ENCODE data around the gene APOA5. TPM values are rescaled to one million over a fixed set of nuclear protein-coding genes. Genes with fewer than 3 reads are reported as not detected.

APOA5 gene
- total and polyA plus RNA-seq, 2 of the 8 experiments (the other 6 are each of a cell fraction or from before 2014, with no cell fraction given) = 0.08 to 0.15 TPM

DNA sequence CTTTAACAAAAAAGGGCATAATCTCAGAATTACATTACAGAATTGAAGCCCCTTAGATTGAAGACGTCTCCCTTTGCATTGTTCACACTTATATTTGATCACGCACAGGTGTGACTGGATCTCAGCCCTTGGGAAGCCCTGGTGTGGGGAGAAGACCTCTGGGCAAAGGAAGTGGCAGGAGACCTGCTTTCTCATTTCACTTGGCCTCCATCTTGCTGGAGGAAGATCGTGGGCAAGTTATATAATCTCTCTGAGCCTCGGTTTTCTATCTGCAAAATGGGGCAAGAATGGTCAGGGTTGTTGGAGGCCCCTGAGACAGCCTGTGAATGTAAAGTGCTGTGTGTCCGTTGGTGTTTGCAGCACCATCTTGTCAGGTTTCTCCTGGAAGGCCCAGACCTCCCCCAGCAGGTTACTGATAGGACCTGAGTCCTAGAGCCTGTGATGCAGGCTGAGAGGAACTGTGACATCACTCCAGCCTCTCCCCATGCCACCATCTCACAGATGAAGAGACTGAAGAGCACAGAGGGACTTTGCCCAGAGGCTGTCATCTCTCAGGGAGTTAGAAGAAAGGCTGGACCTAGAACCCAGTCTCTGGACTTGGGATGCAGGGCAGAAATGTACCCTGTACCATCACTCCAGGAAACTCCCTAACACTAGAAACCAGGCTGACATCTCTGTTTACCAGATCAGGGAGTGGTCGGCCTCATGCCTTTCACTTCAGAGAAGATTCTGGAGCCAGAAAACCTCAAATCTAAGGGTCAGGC is 46.8 kb upstream of the APOA5 start:
- ChIA-PET CTCF (ENCODE audit: partially characterized antibody) (interaction anchor here (0.6 to 12.2 kb wide), 7 partner anchors 10 to 389 kb away, joined by 3 to 237 read pairs (median 7); partner anchors contain the start of genes APOA5 and ZPR1), POLR2A (ENCODE audit: partially characterized antibody) (no interaction called here)
- Histone ChIP-seq H4K8ac (ENCODE audit: extremely low read depth, insufficient read depth, low read length) (no peak overlapping the region), H3K18ac (ENCODE audit: extremely low read depth, low read length) (no peak overlapping the region), H3K23ac (ENCODE audit: insufficient read length) (no peak overlapping the region), H2AFZ (ENCODE audit: low read length) (no peak overlapping the region), H3K9me3 (ENCODE audit: insufficient read depth in 2 of 2, low read depth in 1 of 2, low read length in 1 of 2) (no peaks in the 10 kb centered on the region), H3K4me2 (ENCODE audit: insufficient read depth in 1 of 2, low read depth in 2 of 2, low read length in 2 of 2) (no peak overlapping the region), H3K27ac (ENCODE audit: low read depth, low read length) (no peak overlapping the region), H3K4me1 (replicated peaks in 1 of 4; ENCODE audit: control insufficient read depth in 3 of 4, insufficient read depth in 4 of 4, low read length in 3 of 4) (peaks cover 0 to 24% (median 4%) of the 10 kb centered on the region in 4 experiments; a peak in 6 of 7 replicates), H2BK5ac (ENCODE audit: low read depth, low read length) (no peak overlapping the region), H4K20me1 (replicated peaks in 1 of 2; ENCODE audit: control insufficient read depth in 1 of 2, insufficient read depth in 2 of 2, low read length in 2 of 2) (no peaks in the 10 kb centered on the region), H3K27me3 (replicated peaks in 1 of 4; ENCODE audit: control insufficient read depth in 3 of 4, extremely low read depth in 1 of 4, insufficient read depth in 3 of 4, low read length in 3 of 4) (peaks cover 0 to 7% (median 5%) of the 10 kb centered on the region in 4 experiments; a peak in 3 of 7 replicates), H4K91ac (replicated peaks; ENCODE audit: insufficient read length, low read length) (no peak overlapping the region), H3K36me3 (ENCODE audit: control insufficient read depth in 2 of 4, insufficient read depth in 4 of 4, low read length in 3 of 4) (peaks cover 0 to 2% (median 0%) of the 10 kb centered on the region in 4 experiments; a peak in 3 of 8 replicates), H3K23me2 (ENCODE audit: low read depth, low read length) (peaks cover 3% of the 10 kb centered on the region; the same call in 1 of the 2 replicates), H3K4ac (replicated peaks; ENCODE audit: insufficient read length, low read depth, low read length) (no peak overlapping the region), H3K79me2 (ENCODE audit: control insufficient read depth in 1 of 2, insufficient read depth in 2 of 2, low read length in 2 of 2) (no peaks in the 10 kb centered on the region), H3K56ac (replicated peaks; ENCODE audit: insufficient read length, low read depth, low read length) (no peak overlapping the region), H3K79me1 (ENCODE audit: low read depth, low read length) (no peaks in the 10 kb centered on the region), H2BK120ac (replicated peaks; ENCODE audit: low read depth, low read length) (no peak overlapping the region), H3K9ac (replicated peaks in 1 of 4; ENCODE audit: extremely low read depth in 1 of 4, low read depth in 3 of 4, low read length in 3 of 4) (no peak overlapping the region), H2BK20ac (ENCODE audit: low read length) (no peak overlapping the region), H3K4me3 (ENCODE audit: extremely low read depth in 1 of 4, insufficient read depth in 2 of 4, low read depth in 3 of 4, low read length in 4 of 4) (no peak overlapping the region), H2AK5ac (ENCODE audit: low read depth, low read length) (no peak overlapping the region), H2BK12ac (ENCODE audit: low read depth, low read length) (no peak overlapping the region), H4K5ac (ENCODE audit: insufficient read length, low read depth, low read length) (no peak overlapping the region), H3K14ac (ENCODE audit: insufficient read length) (no peak overlapping the region), H2BK15ac (ENCODE audit: low read length) (no peak overlapping the region)
- DNase-seq (ENCODE audit: low read depth in 1 of 2, low spot score in 2 of 2) (no peak), FAIRE-seq (no peak)
- 85% methylated on average over 6 of the region's 6 CpGs; no CpG with 5 or more reads in 1 of the 2 experiments for WGBS, 2 experiments (ENCODE audit: extremely low coverage in 1 of 2, insufficient coverage in 1 of 2, insufficient read length in 1 of 2, insufficient replicate concordance in 2 of 2, low coverage in 1 of 2, low lambda C conversion rate in 2 of 2, missing lambda C conversion rate in 1 of 2)
- TF ChIP-seq RBBP5 (IDR thresholded peaks at IDR 0.05; ENCODE audit: borderline replicate concordance, low read depth, low read length) = no peak
- no peak for TF ChIP-seq BRCA1 (IDR thresholded peaks at IDR 0.05; ENCODE audit: low read depth, low read length)
- TF ChIP-seq SP1 (IDR thresholded peaks at IDR 0.05; ENCODE audit: low read depth, low read length) = no peak
- no peak for TF ChIP-seq SAP30 (IDR thresholded peaks at IDR 0.05; ENCODE audit: insufficient read depth, insufficient replicate concordance, low read length)
- TF ChIP-seq EP300 (IDR thresholded peaks at IDR 0.05; ENCODE audit: borderline replicate concordance in 1 of 2, low read depth in 2 of 2, low read length in 2 of 2) = no peak
- no peak for TF ChIP-seq ZNF274 (IDR thresholded peaks at IDR 0.05; ENCODE audit: borderline replicate concordance, extremely low read depth, low read length)
- TF ChIP-seq SRF (IDR thresholded peaks at IDR 0.05; ENCODE audit: low read depth, low read length) = no peak
- no peak for TF ChIP-seq SP2 (IDR thresholded peaks at IDR 0.05; ENCODE audit: low read length)
- no peak for TF ChIP-seq RNF2 (IDR thresholded peaks at IDR 0.05; ENCODE audit: borderline replicate concordance, low read depth, low read length, missing control alignments, poor library complexity, severe bottlenecking)
- no peak for TF ChIP-seq JUND (IDR thresholded peaks at IDR 0.05; ENCODE audit: low read length)
- TF ChIP-seq SIRT6 (IDR thresholded peaks at IDR 0.05; ENCODE audit: low read length) = no peak
- no peak for TF ChIP-seq HDAC6 (IDR thresholded peaks at IDR 0.05; ENCODE audit: low read depth, low read length)
- no peak for TF ChIP-seq POLR2A (IDR thresholded peaks at IDR 0.05; ENCODE audit: control extremely low read depth in 1 of 2, low read depth in 2 of 2, low read length in 2 of 2)

Data from H1 (cell line).